SK-N-MC (cell line): ENCODE measurements around the gene F2RL1.

Experiments used
- DNase-seq: peaks from one replicate; pipeline ENCODE4 v3.0.0-alpha.2; 2011; ENCODE audit warnings: low read depth, low spot score
- H3K27ac ChIP-seq: fragments of 200-600 bp; sonication (generic); 2 replicates; pipeline ENCODE4 v1.5.1; 2016; ENCODE audit warnings: mixed run types
- H3K36me3 ChIP-seq: fragments of 200-600 bp; sonication (generic); 2 replicates; pipeline ENCODE4 v1.6.1; 2017; ENCODE audit warnings: antibody characterized with exemption, low read length, mixed read lengths; ENCODE audit not compliant: insufficient read depth
- H3K4me3 ChIP-seq: fragments of 200-600 bp; sonication (generic); 2 replicates; pipeline ENCODE4 v1.5.1; 2016
- H3K9ac ChIP-seq: fragments of 200-600 bp; sonication (generic); 2 replicates; pipeline ENCODE4 v1.8.0; 2017; ENCODE audit warnings: mixed run types, mixed read lengths; ENCODE audit not compliant: insufficient read length
- H3K9me3 ChIP-seq: fragments of 200-600 bp; sonication (generic); 2 replicates; pipeline ENCODE4 v1.6.1; 2017; ENCODE audit warnings: low read depth, mild to moderate bottlenecking, antibody characterized with exemption, low read length, moderate library complexity, mixed read lengths
- EZH2 ChIP-seq: fragments of 200-600 bp; sonication (generic); IDR thresholded peaks from one replicate; pipeline ENCODE4 v1.6.1; 2017; ENCODE audit warnings: antibody characterized with exemption
- FOXP2 ChIP-seq: optimal IDR thresholded peaks from 2 replicates; pipeline ENCODE3; 2011; ENCODE audit warnings: mild to moderate bottlenecking, moderate library complexity; ENCODE audit not compliant: insufficient read depth; ENCODE audit errors: extremely low read length, control extremely low read depth
- POLR2AphosphoS5 ChIP-seq: IDR thresholded peaks from 2 replicates; pipeline ENCODE4 v1.6.1; 2012; ENCODE audit warnings: mild to moderate bottlenecking, low read depth, low read length, borderline replicate concordance

F2RL1 gene

GRCh38 chr5:76801159-76801802 is 17.5 kb upstream of the F2RL1 start:
- TF ChIP-seq FOXP2 = no peak
- no peak for TF ChIP-seq POLR2AphosphoS5
- TF ChIP-seq EZH2 = no peak
- no peak for DNase-seq
- H3K27ac ChIP-seq = no peak overlapping the region

GRCh38 chr5:76801803-76802195 is 17.0 kb upstream of the F2RL1 start:
- Histone ChIP-seq H3K9me3 (no peaks in the 10 kb centered on the region), H3K36me3 (no peaks in the 10 kb centered on the region), H3K27ac (no peak overlapping the region), H3K4me3 (no peak overlapping the region), H3K9ac (no peak overlapping the region)
- no peak for DNase-seq
- TF ChIP-seq FOXP2 (no peak), POLR2AphosphoS5 (no peak), EZH2 (no peak)

More at GRCh38 chr5:76801159-76801802, 17.5 kb upstream of the F2RL1 start:
- no peak overlapping the region for H3K9ac ChIP-seq
- no peaks in the 10 kb centered on the region for H3K36me3 ChIP-seq
- no peaks in the 10 kb centered on the region for H3K9me3 ChIP-seq
- H3K4me3 ChIP-seq = no peak overlapping the region

- Histone ChIP-seq H3K9me3 (no peaks in the 10 kb centered on the region), H3K27ac (no peak overlapping the region), H3K9ac (no peak overlapping the region), H3K4me3 (no peak overlapping the region), H3K36me3 (no peaks in the 10 kb centered on the region)
- no peak for TF ChIP-seq FOXP2
- no peak for TF ChIP-seq POLR2AphosphoS5
- no peak for TF ChIP-seq EZH2
- no peak for DNase-seq
These were observed 14.6 kb upstream of the F2RL1 start for GRCh38 chr5:76804266-76804665.

- no peak overlapping the region for H3K9ac ChIP-seq
- no peak for DNase-seq
- no peak overlapping the region for H3K27ac ChIP-seq
- H3K4me3 ChIP-seq = no peak overlapping the region
- TF ChIP-seq FOXP2 = no peak
- H3K36me3 ChIP-seq = no peaks in the 10 kb centered on the region
- no peaks in the 10 kb centered on the region for H3K9me3 ChIP-seq
These were observed 12.9 kb upstream of the F2RL1 start for GRCh38 chr5:76805821-76806505.

- Histone ChIP-seq H3K9ac (no peak overlapping the region), H3K9me3 (no peaks in the 10 kb centered on the region), H3K27ac (no peak overlapping the region), H3K4me3 (no peak overlapping the region), H3K36me3 (no peaks in the 10 kb centered on the region)
- DNase-seq = no peak
- TF ChIP-seq EZH2 = no peak
- no peak for TF ChIP-seq POLR2AphosphoS5
- TF ChIP-seq FOXP2 = no peak
These were observed 11.5 kb upstream of the F2RL1 start for GRCh38 chr5:76807296-76807695.

- no peak for TF ChIP-seq FOXP2
- DNase-seq = no peak
These were observed 10.6 kb upstream of the F2RL1 start for GRCh38 chr5:76808141-76808691.

GRCh38 chr5:76809141-76809540 is 9.7 kb upstream of the F2RL1 start:
- Histone ChIP-seq H3K9ac (no peak overlapping the region), H3K27ac (no peak overlapping the region)
- no peak for DNase-seq

More at GRCh38 chr5:76808141-76808691, 10.6 kb upstream of the F2RL1 start:
- Histone ChIP-seq H3K4me3 (no peak overlapping the region), H3K36me3 (no peaks in the 10 kb centered on the region), H3K27ac (no peak overlapping the region), H3K9ac (no peak overlapping the region), H3K9me3 (no peaks in the 10 kb centered on the region)

GRCh38 chr5:76810236-76810635 is 8.6 kb upstream of the F2RL1 start:
- no peaks in the 10 kb centered on the region for H3K36me3 ChIP-seq
- H3K27ac ChIP-seq = no peak overlapping the region
- TF ChIP-seq FOXP2 (no peak), EZH2 (no peak), POLR2AphosphoS5 (no peak)
- H3K9ac ChIP-seq = no peak overlapping the region
- no peak overlapping the region for H3K4me3 ChIP-seq
- no peak for DNase-seq
- no peaks in the 10 kb centered on the region for H3K9me3 ChIP-seq

More at GRCh38 chr5:76809141-76809540, 9.7 kb upstream of the F2RL1 start:
- H3K9me3 ChIP-seq = no peaks in the 10 kb centered on the region
- no peak for TF ChIP-seq POLR2AphosphoS5
- TF ChIP-seq EZH2 = no peak
- H3K4me3 ChIP-seq = no peak overlapping the region
- H3K36me3 ChIP-seq = no peaks in the 10 kb centered on the region
